NCI-H146 treated with DMSO at 0.1 percent for 48 hours (cell line): ENCODE data around the gene DLGAP1.

ENCODE experiments used
- DNase-seq: peaks from one replicate; lab custom pipeline; 2025; ENCODE audit not compliant: unreplicated experiment; lab: John Stamatoyannopoulos, UW

Gene DLGAP1

DNA sequence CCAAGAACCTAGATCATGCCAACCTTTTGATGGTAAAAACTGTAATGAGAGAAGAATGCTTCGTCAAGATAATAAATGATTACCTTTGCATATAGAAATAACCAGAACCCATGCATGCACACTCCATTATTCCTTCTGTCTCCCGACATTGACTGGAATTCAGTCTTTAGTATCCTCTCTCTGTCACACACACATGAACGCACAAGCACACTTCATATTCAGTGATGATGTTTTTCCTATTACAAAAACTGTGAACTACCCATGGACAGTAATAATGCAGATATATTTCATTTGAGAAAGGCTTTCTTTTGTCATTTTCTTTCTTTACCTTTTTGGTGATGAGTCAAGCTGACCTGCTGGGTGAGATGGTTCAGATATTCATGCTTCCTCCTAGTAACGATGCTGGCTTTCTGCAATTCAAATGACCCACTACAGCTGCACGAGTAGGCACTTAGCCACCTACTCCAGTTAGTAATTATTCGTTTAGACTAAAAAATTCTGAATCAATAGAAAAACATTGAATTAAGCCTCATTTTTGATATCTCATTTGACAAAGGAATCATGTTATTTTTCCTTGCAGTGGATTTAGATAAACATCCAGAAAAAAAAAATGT, 623.0 kb downstream of the DLGAP1 start:
- DNase-seq, result no peak

GRCh38 chr18:3830604-3831003, 624.5 kb downstream of the DLGAP1 start:
- no peak for DNase-seq

GRCh38 chr18:3827236-3827845, 627.8 kb downstream of the DLGAP1 start:
- no peak for DNase-seq

DNA sequence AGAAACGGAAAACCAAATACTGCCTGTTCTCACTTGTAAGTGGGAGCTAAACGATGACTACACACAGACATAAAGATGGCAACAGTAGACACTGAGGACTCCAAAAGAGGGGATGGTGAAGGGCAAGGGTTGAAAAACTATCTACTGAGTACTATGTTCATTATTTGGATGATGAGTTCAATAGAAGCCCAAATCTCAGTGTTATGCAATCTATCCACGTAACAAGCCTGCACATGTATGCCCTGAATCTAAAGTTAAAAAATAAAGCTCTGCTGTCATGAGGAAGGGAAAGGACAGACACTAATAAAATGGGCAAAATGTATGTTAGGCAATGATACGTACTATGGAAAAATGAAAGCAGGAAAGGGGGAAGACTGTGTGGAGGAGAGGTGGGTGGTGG, 629.1 kb downstream of the DLGAP1 start:
- no peak for DNase-seq

DNA sequence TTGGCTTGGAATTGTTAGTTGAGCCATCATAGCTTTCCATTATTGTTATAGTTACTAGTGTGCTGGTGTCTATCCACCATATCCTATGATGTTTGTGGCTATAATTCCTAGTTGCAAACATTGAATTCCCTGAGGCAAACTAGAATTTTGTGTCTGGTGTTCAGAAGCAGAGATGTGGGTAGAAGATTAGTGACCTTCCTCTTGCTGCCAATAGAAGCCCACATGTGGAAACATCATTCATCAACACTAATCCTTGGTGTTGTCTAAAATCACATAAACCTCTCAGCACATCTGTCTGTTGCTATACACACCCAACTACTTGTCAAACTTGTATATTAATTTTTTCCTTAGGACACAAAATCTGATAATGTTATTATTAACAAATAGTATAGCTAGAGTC, 631.0 kb downstream of the DLGAP1 start:
- DNase-seq, result no peak

- DNase-seq, result no peak
These were observed 632.0 kb downstream of the DLGAP1 start for GRCh38 chr18:3823073-3823472.

- no peak for DNase-seq
These were observed 633.6 kb downstream of the DLGAP1 start for GRCh38 chr18:3821524-3821923.

DNA sequence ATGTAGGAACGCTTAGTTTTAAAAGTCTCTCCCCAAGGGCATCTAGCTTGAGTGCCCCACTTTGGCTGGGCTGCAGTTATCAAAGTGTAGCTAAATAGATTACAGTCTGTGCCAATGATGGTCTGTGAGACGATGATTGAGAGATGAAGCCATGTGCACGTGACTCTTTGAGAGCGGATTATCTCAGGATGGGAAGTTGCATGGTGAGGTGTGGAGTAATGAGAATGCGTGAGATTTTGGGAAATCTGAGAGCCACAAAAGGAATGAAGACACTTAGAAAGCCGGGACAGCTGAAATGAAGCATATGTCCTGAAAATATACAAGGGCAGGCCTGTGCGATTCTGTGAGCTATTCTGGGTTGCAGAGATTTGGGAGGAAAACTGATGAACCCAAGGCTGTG, 635.1 kb downstream of the DLGAP1 start:
- DNase-seq, result no peak

DNA sequence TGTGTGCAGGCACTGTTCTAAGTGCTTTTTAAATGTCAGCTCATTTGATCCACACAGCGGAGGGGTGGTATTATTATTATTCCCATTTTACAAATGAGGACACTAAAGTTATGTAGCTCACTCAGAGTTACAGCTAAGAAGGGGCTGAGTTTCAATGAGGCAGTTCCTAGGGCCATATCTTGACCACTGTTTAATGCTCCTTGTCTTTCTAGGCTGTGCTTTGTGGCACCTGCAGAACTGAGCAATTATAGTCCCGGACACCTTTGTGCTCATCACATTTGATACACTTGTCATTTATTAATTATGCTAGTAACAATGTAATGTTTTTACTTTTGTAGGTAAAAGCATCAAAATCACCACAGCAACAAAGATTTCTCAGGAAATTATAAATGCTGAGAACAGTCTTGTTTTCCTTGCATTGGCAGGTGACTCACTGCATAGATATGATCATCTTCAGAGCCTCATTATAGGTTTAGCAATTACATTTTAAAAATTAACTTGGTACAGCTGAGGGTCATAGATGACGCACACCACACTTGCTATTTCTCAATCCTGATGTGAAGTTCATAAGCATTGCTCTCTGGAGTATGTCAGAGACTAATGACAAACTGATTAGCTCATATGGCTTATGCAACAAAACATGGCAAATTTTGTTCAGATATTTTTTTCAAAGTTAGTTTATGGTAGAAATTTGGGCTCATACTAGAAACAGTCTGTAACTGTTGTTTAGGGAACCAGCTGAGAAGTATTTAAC, 638.3 kb downstream of the DLGAP1 start:
- no peak for DNase-seq

GRCh38 chr18:3815991-3816390, 639.1 kb downstream of the DLGAP1 start:
- no peak for DNase-seq

- DNase-seq, result no peak
These were observed 640.3 kb downstream of the DLGAP1 start for GRCh38 chr18:3814816-3815215.

DNA sequence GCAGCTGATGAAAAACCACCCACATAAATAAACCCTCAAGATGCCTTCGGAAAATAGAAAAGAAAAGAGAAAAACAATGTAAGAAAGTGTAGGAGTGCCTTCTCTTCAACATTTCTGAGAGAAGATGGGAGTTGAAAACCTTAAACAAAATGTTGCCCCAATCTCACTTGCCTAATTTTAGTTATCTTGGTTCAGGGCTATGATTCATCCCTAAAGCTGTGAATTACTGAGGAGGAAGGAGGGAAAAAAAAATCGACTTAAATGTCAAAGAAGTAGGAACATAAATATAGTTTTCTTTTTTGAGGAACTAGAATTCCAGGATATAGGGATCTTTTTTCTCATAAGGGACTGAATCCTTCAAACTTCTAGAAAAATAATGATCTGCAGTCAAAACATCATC, 644.8 kb downstream of the DLGAP1 start:
- DNase-seq, result no peak

- no peak for DNase-seq
These were observed 645.9 kb downstream of the DLGAP1 start for GRCh38 chr18:3808985-3809780.

DNA sequence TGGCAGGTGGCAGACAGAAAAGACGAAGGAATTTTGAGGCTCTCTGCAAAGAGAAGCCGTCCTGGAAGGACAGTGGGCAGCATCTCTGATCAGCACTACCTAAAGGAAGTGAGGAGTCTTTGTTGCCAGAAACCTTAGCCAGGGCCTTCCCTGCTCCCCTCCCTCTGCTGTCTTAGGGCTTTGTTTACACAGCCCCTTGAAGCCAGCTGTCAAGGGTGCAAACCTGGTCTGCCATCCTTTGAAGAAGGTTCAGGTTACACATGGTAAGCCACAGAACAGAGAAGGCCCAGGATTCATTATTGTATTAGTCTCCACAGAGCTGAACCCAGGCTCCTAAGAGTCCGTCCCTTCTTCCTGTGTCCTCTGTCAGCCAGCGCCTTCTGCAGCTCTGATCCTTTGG, 648.5 kb downstream of the DLGAP1 start:
- no peak for DNase-seq

GRCh38 chr18:3804336-3804735, 650.8 kb downstream of the DLGAP1 start:
- DNase-seq, result no peak

- no peak for DNase-seq
These were observed 651.8 kb downstream of the DLGAP1 start for GRCh38 chr18:3803350-3803749.

DNA sequence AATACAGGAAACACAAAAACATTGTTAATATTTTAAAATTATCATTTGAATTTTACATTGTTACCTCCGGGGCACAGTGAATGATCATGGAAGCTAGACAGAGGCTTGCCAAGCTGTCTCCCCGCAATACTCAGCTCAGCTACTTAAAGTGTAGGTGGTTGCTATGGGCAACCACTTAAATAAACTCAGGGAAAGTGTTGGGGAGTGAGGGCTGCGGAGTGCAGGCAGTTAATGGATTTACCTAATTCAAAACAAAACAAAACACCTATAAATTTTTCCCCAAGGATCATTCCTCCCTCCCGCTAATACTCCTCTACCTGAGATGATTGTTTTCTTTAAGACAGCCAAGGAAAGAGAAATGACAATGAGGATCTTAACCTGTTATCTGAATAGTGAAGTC, 655.6 kb downstream of the DLGAP1 start:
- no peak for DNase-seq

GRCh38 chr18:3798032-3798431, 657.1 kb downstream of the DLGAP1 start:
- no peak for DNase-seq

DNA sequence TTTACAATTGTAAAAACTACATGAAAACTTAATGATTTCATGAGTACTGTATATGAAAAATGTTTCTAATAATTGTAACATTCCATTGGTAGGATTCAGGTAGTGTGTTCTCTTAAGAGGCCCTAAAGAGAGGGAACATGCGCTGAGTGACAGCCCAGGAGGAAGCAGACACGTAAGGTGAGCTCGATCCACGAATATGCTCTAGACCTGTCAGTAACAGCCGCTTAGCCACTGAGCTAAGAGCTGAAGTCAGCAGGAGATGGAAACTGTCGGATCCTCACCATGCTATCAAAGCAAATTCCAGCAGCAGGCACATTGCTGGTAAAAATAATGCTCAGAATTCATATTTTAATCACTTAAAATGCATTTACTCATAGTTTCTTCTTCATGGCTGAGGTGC, 658.7 kb downstream of the DLGAP1 start:
- no peak for DNase-seq

GRCh38 chr18:3794537-3795348, 660.4 kb downstream of the DLGAP1 start:
- no peak for DNase-seq

DNA sequence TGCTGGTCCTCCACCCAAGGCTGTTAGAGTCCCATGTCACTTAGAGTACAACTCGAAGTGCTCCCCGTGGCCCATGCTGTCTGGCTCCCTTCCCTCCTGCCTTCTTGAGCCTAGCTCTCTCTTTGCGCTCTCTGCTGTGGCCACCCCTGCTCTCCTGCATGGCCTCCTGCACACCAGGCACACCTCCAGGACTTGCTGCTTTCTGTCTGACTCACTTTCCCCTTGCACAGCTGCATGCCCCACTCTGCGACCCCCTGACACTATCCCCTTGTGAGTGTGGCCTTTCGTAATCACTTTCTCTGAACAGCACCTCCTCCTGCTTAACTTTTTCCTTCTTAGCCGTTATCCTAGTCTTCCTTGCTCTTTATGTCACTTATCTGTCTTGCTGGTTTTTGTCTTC, 661.6 kb downstream of the DLGAP1 start:
- no peak for DNase-seq
